Endodermal cell (in vitro differentiated cells): ENCODE results near the gene SERPINF2. TPM values are rescaled to one million over a fixed set of nuclear protein-coding genes. Genes with fewer than 3 reads are reported as not detected.
A peak's percentile ranks its signal among the peaks of the same experiment; 100 is the strongest.

Experiments used
- DNase-seq: peaks from one replicate; pipeline ENCODE4 v3.0.0-alpha.2; 2017
- H3K27ac ChIP-seq: 2 replicates; pipeline ENCODE4 v1.5.1; 2013; ENCODE audit warnings: mild to moderate bottlenecking, low read depth, low read length, moderate library complexity
- H3K27me3 ChIP-seq: 2 replicates; pipeline ENCODE4 v1.6.1; 2013; ENCODE audit warnings: mild to moderate bottlenecking, low read length, moderate library complexity; ENCODE audit not compliant: insufficient read depth, control insufficient read depth, poor library complexity, severe bottlenecking
- H3K36me3 ChIP-seq: 2 replicates; pipeline ENCODE4 v1.7.0; 2013; ENCODE audit warnings: mild to moderate bottlenecking, low read length, moderate library complexity; ENCODE audit not compliant: control insufficient read depth, insufficient read depth
- H3K4me1 ChIP-seq: one replicate; pipeline ENCODE4 v1.7.0; 2013; ENCODE audit warnings: low read length; ENCODE audit not compliant: control insufficient read depth, insufficient read depth
- H3K4me3 ChIP-seq: 2 replicates; pipeline ENCODE4 v1.5.1; 2013; ENCODE audit warnings: mild to moderate bottlenecking, low read length, moderate library complexity
- H3K9ac ChIP-seq: 2 replicates; pipeline ENCODE4 v1.6.1; 2013; ENCODE audit warnings: mild to moderate bottlenecking, low read length, moderate library complexity; ENCODE audit not compliant: poor library complexity, severe bottlenecking; ENCODE audit errors: extremely low read depth
- H3K9me3 ChIP-seq: 2 replicates; pipeline ENCODE4 v1.6.1; 2013; ENCODE audit warnings: mild to moderate bottlenecking, low read length, moderate library complexity; ENCODE audit not compliant: control insufficient read depth
- H3K27ac Mint-ChIP-seq: 2 replicates; pipeline ENCODE4 v1.8.0; 2020; ENCODE audit warnings: mixed read lengths
- H3K27me3 Mint-ChIP-seq: 2 replicates; pipeline ENCODE4 v1.8.0; 2021; ENCODE audit warnings: mild to moderate bottlenecking, mixed read lengths; ENCODE audit not compliant: insufficient read depth
- H3K36me3 Mint-ChIP-seq: 2 replicates; pipeline ENCODE4 v1.8.0; 2020; ENCODE audit warnings: low read depth, mixed read lengths
- H3K4me1 Mint-ChIP-seq: 2 replicates; pipeline ENCODE4 v1.8.0; 2020; ENCODE audit warnings: mixed read lengths
- H3K4me3 Mint-ChIP-seq: 2 replicates; pipeline ENCODE4 v1.8.0; 2020; ENCODE audit warnings: mild to moderate bottlenecking, moderate library complexity, mixed read lengths
- H3K9me3 Mint-ChIP-seq: 2 replicates; pipeline ENCODE4 v1.8.0; 2020; ENCODE audit warnings: mild to moderate bottlenecking, mixed read lengths
- WGBS, 2 experiments: methylation state at CpG; one replicate each; pipeline versions ENCODE4 v1.1.5 to v1.1.7; 2013; ENCODE audit warnings: missing lambda C conversion rate in 2 of 2, mixed read lengths in 1 of 2; ENCODE audit not compliant: insufficient coverage in 1 of 2, insufficient read length in 1 of 2; 5-methylcytosine and 5-hydroxymethylcytosine counted together
- total RNA-seq, 2 donors: library from RNA; stranded (reverse); fragmentation: NEBNext Ultra II Directional in 1 of 2; extraction: Animal tissue kit (Norgen Biotek cat#: 25700) in 1 of 2; gene quantifications; 2 replicates in 1 of 2; 3 replicates in 1 of 2; pipeline ENCODE4 v1.2.1, GENCODE V29; 2021
- TF ChIP-seq, protein P1 (sequence below): fragments of 200-600 bp; sonication (generic); conservative IDR thresholded peaks from 2 replicates; pipeline ENCODE4 v1.5.0; 2021; ENCODE audit warnings: antibody characterized with exemption, mild to moderate bottlenecking

Gene SERPINF2
- total RNA-seq, 2 donors from 2014 or later, result 0.86 to 1.8 TPM

DNA sequence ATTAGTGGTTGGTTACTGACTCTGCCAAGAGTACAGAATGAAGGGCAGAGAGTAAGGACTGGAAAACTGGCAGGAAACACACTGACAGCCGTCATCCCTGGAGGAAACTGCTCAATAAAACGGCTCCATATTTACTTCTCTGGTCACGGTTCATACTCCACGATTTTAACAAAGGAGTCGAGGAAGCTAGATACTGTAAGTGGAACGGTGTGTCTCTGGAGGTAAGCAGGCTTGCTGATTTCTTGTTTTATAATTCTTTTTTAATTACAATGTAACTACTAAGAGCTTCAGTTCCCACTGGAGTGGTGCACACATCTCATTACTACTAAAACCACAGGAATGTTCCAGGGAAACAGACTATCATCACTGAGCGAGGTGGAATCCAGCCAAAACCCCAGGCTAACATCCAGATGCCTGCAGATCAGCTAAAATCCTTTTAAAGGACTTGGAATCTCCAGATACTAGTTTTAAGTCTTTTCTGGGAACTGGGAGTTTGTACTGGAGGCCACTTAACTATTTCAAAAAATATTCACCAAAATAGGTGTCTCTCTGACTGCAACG lies 37.0 kb downstream of the SERPINF2 start:
- H3K9me3 ChIP-seq, result no peaks in the 10 kb centered on the region
- peaks cover 78% of the 10 kb centered on the region for H3K36me3 ChIP-seq
- no peak overlapping the region for H3K4me3 Mint-ChIP-seq
- TF ChIP-seq, protein P1, sequence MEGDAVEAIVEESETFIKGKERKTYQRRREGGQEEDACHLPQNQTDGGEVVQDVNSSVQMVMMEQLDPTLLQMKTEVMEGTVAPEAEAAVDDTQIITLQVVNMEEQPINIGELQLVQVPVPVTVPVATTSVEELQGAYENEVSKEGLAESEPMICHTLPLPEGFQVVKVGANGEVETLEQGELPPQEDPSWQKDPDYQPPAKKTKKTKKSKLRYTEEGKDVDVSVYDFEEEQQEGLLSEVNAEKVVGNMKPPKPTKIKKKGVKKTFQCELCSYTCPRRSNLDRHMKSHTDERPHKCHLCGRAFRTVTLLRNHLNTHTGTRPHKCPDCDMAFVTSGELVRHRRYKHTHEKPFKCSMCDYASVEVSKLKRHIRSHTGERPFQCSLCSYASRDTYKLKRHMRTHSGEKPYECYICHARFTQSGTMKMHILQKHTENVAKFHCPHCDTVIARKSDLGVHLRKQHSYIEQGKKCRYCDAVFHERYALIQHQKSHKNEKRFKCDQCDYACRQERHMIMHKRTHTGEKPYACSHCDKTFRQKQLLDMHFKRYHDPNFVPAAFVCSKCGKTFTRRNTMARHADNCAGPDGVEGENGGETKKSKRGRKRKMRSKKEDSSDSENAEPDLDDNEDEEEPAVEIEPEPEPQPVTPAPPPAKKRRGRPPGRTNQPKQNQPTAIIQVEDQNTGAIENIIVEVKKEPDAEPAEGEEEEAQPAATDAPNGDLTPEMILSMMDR, result no peak
- peaks cover 79% of the 10 kb centered on the region for H3K36me3 Mint-ChIP-seq
- no peak overlapping the region for H3K9ac ChIP-seq
- peaks cover 2% of the 10 kb centered on the region for H3K4me1 Mint-ChIP-seq
- no peaks in the 10 kb centered on the region for H3K9me3 Mint-ChIP-seq
- WGBS, 2 experiments, result 89 to 100% methylated on average over 6 to 8 of the region's 8 CpGs
- H3K4me1 ChIP-seq, result no peaks in the 10 kb centered on the region
- peak overlapping the region; percentile 55 for H3K27ac Mint-ChIP-seq
- H3K4me3 ChIP-seq, result no peak overlapping the region
- no peak overlapping the region for H3K27ac ChIP-seq
- H3K27me3 Mint-ChIP-seq, result no peaks in the 10 kb centered on the region
- no peak for DNase-seq
- no peaks in the 10 kb centered on the region for H3K27me3 ChIP-seq

DNA sequence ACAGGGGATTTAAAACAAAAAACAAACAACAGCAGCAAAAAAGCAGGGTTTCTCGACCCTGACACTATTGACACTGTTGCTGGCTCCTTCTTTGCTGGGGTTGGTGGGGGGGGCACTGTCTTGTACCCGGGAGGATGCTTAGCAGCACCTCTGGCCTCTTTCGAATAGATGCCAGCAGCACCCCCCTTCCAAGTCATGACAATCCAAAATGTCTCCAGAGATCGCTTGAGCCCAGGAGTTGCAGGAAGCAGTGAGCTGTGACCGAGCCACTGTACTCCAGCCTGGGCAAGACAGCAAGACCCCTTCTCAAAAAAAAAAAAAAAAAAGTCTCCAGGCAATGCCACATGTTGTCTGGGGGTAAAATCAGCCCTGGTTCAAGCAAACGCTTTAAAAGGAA lies 39.5 kb downstream of the SERPINF2 start:
- 92 to 100% methylated on average over 1 to 6 of the region's 6 CpGs for WGBS, 2 experiments
- Histone ChIP-seq H3K4me1 (no peaks in the 10 kb centered on the region), H3K27ac (no peak overlapping the region), H3K36me3 (peaks cover 76% of the 10 kb centered on the region), H3K27me3 (no peaks in the 10 kb centered on the region), H3K9ac (no peak overlapping the region), H3K4me3 (no peak overlapping the region), H3K9me3 (no peaks in the 10 kb centered on the region)
- Mint-ChIP-seq H3K9me3 (no peaks in the 10 kb centered on the region), H3K36me3 (peaks cover 78% of the 10 kb centered on the region), H3K4me3 (no peak overlapping the region), H3K27me3 (no peaks in the 10 kb centered on the region), H3K4me1 (peaks cover 2% of the 10 kb centered on the region), H3K27ac (no peak overlapping the region)
- TF ChIP-seq, protein P1, result no peak
- DNase-seq, result no peak

DNA sequence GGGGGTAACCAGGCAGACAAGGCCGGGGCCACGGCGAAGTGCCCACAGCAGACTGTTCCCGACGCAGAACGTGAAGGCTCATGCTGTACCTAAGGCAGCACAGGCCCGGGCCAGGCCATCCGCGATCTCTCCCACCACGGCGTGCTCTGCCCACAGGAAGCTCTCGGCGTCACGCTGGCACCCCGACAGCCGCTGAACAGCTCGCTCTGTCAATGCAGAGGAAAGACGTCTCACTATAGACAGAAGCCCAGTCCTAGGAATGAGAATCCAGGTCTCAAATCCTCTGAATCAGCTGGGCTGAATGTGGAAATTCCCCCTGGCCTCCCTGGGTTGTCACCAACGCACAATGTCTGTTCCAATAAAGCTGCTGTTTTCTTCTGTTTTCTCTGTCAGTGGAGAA lies 40.6 kb downstream of the SERPINF2 start:
- TF ChIP-seq, protein P1, result no peak
- no peak overlapping the region for H3K27ac ChIP-seq
- H3K9ac ChIP-seq, result no peak overlapping the region
- H3K4me1 ChIP-seq, result no peaks in the 10 kb centered on the region
- Mint-ChIP-seq H3K27ac (peak overlapping the region; percentile 60), H3K4me3 (no peak overlapping the region), H3K4me1 (peaks cover 2% of the 10 kb centered on the region), H3K9me3 (no peaks in the 10 kb centered on the region), H3K36me3 (peaks cover 76% of the 10 kb centered on the region), H3K27me3 (no peaks in the 10 kb centered on the region)
- peaks cover 72% of the 10 kb centered on the region for H3K36me3 ChIP-seq
- no peak overlapping the region for H3K4me3 ChIP-seq
- DNase-seq, result no peak
- H3K27me3 ChIP-seq, result no peaks in the 10 kb centered on the region
- H3K9me3 ChIP-seq, result no peaks in the 10 kb centered on the region
- WGBS, 2 experiments, result 88 to 90% methylated on average over 19 of the region's 19 CpGs
